NCI-H1105 treated with DMSO at 0.1 percent for 48 hours (cell line): Measurements from ENCODE around the gene ARHGEF11.

ENCODE experiments used
- DNase-seq: peaks from one replicate; lab custom pipeline; 2025; lab: John Stamatoyannopoulos, UW

Gene ARHGEF11

DNA sequence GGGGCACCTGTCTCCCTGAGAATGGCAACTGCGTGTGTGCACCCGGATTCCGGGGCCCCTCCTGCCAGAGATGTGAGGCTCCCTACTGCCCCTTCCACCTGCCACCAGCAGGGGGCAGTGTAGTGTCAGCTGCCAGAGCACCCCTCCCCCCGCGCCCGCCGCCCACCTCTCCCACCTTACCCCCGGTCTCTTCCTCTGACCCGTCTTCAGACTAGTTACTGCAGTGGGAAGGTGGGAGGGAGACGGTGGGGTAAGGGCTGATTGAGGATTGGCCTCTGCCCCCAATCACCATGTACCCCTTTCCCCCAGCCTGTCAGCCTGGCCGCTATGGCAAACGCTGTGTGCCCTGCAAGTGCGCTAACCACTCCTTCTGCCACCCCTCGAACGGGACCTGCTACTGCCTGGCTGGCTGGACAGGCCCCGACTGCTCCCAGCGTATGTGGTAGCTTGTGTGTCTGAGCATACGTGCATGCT lies 135.2 kb downstream of the ARHGEF11 start:
- DNase-seq, result peak; percentile 12

DNA sequence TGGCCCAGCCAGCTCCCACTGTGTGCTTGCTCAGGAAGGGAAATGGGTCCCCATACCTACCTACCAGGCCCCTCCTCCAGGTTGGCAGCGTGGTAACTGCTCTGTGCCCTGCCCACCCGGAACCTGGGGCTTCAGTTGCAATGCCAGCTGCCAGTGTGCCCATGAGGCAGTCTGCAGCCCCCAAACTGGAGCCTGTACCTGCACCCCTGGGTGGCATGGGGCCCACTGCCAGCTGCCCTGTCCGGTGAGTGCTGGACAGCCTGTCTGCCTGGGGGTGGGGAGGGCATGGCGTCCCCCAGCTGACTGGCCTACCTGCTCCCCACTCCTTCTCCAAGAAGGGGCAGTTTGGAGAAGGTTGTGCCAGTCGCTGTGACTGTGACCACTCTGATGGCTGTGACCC lies 135.9 kb downstream of the ARHGEF11 start:
- no peak for DNase-seq

DNA sequence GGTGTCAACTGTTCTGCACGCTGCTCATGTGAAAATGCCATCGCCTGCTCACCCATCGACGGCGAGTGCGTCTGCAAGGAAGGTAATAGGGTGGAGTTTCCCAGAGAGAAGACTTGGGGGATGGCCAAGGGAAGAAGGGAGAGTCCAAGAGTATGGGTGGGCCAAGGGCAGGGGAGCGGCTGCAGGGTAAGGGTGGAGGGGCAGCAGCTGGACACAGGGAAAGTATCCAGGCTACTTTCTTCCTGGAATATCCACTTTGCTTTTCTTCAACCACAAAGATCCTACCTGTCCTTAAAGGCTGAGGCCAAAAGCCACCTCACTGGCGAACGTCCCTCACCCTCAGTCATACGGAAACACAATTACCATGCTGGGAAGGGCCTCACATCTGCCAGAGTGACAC lies 136.6 kb downstream of the ARHGEF11 start:
- DNase-seq, result no peak

GRCh38 chr1:156908541-156908940 lies 137.0 kb downstream of the ARHGEF11 start:
- no peak for DNase-seq

DNA sequence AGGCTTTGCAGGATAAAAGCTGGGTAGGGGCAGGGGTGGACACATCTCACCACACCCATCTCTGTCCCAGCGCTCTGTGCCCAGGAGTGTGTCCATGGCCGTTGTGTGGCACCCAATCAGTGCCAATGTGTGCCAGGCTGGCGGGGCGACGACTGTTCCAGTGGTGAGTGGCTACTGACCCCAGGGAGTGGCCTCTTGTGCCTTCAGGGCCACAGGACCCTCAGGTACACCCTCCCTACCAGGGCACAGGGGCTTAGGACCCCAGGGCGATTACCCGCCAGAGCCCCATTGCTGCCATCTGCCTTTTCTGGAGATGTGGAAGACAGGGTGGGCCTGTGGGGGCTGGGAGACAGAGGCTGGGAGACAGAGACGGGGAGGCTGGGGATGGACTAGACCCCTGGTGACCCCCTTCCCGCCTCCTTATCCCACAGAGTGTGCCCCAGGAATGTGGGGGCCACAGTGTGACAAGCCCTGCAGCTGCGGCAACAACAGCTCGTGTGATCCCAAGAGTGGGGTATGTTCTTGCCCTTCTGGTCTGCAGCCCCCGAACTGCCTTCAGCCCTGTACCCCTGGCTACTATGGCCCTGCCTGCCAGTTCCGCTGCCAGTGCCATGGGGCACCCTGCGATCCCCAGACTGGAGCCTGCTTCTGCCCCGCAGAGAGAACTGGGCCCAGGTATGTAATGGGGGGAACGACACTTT lies 139.2 kb downstream of the ARHGEF11 start:
- no peak for DNase-seq

DNA sequence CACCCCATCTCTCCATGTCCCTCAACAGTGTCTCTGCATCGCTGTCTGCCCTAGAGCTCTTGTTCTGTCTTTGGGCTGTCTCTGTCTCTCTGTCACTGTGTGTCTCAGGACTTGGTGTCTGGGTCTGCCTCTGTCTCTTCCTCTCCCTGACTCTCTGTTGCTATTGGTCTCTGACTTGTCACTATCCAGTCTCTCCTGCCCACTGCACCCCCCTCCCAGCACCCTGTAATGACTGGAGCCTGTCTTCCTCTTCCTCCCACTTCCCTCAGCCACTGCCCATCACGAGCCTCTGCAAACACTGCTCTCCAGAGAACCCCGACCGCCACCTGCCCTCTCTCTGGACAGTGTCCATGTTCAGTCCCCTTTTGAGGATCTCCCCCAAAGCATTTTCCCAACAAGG lies 139.9 kb downstream of the ARHGEF11 start:
- DNase-seq, result no peak

GRCh38 chr1:156905176-156905575 lies 140.4 kb downstream of the ARHGEF11 start:
- DNase-seq, result no peak

GRCh38 chr1:156904187-156904959 lies 141.2 kb downstream of the ARHGEF11 start:
- no peak for DNase-seq

DNA sequence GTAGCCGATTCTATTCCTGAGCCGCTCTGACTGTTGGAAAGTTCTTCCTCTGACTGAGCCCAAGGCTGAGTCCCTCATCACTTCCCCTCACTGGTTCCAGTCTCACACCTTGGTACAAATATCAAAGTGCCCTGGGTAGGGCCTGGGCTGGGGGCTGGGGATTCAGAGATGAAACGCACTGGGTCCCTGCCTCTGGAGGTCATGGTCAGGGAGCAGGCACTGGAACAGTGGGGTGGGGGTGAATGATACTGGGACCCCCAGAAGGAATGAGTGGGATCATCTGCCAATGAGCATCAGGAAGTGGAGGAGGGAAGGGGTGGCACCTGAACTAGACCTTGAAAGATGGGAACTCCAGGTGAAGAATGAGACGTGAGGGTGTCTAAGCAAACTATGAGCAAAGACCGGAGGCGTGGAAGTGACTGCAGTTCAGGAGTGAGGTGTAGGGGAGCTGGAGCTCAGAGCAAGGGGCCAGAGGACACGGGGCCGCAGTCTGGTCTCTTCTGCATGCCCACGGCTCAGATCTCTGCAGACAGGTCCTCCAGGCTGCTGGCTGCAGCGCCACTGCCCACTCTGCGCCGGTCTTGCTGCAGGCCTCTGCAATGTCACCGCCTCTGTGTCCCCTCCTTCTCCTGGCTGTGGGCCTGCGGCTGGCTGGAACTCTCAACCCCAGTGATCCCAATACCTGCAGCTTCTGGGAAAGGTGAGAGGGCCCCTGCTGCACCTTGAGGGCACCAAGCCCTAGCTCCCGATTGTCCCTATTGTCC lies 142.0 kb downstream of the ARHGEF11 start:
- DNase-seq, result no peak

GRCh38 chr1:156901966-156902915 lies 143.3 kb downstream of the ARHGEF11 start:
- DNase-seq, result no peak

DNA sequence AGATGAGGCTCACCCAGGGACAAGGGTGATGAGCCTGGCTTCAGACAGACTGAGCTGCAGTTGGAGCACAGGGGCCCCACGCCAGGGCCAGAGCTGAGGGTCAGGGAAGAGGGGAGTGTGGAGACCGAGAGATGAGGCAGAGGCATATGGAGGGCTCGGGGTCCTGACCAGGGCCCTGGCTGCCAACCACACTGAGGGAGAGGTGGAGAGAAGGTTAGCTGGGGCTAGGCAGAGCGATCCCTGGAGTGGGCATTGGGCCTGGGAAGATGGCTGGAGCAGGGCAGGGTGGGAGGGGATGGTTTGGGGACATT lies 144.0 kb downstream of the ARHGEF11 start:
- DNase-seq, result no peak

GRCh38 chr1:156900896-156901589 lies 144.5 kb downstream of the ARHGEF11 start:
- no peak for DNase-seq

DNA sequence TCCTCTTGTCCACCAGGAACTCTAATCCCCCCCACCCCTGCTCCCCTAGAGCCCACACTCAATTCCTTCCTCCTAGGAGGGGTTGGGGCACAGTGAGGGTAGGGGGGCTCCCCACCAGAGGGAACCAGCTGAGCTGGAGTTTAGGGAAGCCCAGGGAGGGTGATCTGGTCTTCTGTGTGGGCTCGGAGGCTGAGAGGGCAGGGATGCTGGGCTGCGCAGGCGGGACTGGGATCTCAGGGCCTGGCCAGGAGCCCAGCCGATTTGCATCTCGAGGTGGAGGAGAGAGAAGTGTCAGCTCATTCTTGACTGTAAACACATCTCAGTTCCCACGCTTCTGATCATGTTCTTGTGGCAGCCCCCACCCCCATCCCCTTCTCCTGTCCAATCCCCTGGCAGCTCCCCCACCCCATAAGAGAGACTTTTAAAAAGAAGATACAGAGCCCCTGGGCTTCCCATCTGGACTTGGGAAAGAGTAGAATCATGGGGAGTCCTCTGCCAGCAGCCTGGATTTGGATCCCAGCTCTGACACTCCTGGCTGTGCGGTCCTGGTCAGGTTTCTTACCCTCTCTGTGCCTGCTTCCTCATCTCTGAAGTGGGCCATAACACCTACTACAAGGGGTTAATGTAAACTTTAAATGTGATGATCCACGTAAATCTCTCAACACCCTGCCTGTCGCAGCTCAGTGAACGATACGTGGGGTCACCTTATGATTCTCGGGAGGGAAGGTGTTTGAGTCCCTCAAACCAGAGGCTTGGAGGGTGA lies 145.4 kb downstream of the ARHGEF11 start:
- DNase-seq, result no peak

DNA sequence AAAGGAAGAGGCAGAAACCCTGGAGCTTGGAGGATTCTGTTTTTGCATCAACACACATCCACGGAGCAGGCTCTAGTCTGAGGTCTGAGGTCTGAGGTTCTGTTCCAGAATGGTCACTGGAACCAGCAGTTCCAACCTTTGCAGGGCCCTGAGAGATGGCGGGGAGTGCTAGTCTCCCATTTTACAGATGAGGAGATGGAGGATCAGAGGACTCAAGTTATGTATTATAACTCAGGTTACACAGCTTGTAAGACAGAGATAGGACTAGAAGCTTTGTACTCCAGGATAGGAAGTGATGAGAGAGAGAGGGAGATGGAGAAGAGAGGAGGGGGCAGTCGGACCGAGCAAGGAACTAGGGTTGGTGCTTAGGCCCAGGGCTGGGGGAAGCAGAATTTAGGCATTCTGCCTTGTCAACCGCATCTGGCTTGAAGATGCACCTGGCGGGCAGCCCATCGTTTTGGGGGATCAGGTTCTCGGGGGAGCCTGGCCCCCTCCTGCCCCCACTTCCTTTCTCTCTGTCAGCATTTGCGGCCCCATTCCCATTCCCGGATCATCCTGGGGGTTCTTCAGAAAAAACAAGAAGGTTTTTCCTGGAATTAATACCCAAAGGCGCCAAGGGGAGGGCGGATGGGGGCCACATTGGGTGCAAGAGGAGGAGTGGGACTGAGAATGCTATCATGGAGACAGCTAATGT lies 146.4 kb downstream of the ARHGEF11 start:
- DNase-seq, result no peak

- no peak for DNase-seq
Observed at GRCh38 chr1:156898161-156898566, 147.4 kb downstream of the ARHGEF11 start.

DNA sequence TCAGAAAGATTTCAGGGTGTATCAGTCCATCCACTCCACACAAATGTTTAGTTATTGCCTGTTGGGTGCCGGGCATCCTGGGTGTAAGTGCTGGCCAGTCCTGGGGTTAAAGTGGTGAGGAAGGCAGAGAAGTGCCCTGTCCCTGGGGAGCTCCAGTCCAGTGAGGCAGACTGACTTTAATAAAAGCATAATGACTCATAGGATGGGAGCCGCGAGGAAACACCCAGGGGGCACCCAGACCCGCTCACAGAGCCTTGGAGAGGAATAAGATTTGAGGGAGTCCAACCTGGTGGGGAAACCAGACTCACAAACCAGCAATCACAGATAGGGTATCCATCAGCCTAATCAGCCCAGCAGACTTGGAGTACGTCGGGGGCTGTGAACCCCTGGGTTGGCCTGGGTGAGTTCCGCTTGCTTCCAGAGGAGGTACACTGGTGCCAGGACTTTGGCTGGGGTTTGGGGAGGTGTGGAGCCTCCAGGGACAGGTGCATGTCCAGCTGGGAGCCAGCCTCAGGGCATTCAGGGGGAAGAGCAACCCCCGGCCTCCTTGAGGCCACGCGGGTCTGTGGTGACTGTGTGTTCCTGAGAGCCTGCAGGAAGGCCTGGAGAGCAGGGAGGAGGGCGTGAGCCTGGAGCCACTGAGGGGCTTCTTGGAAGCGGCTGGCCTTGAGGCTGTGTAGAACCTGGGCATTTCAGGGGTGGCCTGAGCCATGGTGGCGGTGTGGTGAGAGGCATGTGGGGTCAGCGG lies 148.3 kb downstream of the ARHGEF11 start:
- DNase-seq, result no peak

DNA sequence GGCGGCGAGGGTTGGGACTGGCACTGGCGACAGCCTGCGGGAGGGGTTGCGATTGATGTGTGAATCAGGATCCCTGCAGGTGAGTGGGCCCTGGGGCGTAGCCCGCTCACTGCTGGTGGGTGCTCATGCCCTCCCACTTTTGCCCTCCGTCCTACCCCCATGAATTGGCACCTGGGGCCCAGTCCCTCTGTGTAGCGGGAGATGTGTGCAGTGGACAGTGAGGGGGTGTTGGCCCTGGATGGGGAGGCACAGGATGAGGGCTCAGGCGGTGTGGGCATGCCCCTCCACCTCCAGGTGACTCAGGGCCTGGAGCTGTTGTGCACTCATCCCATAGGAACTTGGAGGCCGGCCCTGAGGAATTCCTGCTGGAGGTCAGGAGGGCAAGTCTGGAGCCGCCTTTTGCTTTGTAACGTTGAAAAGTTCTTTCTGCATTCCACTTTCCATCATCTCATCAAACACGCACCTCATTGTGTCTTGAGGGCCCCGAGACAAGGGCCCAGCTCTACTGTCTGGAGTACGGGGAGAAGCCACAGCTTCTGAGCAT lies 149.0 kb downstream of the ARHGEF11 start:
- no peak for DNase-seq

GRCh38 chr1:156895927-156896326 lies 149.6 kb downstream of the ARHGEF11 start:
- no peak for DNase-seq

- no peak for DNase-seq
Observed at GRCh38 chr1:156895455-156895812, 150.1 kb downstream of the ARHGEF11 start.
